ENCODE data around the gene GMPPA.

Gene GMPPA

DNA sequence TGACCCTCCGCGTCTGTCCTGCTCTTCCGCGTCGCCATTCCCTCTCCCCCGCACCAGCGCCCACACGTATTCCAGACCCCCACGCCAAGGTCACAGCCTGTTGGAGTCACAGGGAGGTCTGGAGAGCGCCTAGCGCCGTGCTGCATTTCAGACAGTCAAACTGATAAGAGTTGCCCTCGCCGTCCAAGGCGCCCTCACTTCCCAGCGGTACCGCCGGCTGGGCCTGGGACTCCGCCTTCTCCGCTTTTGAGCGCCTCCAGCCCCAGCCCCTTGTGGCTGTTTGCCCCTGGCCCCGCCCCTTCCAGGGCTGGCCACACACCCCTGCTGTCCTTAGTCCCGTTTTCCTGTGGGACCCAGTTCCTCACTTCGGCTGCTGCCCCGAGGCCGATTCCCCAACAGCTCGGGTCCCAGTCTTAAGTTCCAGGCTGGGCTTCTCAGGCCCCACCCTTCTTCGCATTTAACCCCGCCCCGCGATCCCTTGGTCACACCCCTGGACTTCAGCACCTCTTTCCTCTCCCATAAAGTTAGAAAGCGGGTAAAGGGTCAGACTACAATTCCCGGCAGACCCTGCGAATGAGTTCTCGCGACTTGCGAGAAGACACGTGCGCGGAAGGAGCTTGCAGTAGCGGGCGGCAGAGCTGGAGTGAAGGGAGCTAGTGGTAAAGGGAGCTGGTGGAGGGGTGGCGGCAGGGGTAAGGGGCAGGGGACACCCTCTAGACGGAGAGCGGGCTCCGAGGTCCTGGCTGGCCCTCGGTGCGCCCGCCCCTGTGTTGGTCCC, at the start of gene GMPPA:
Gene GMPPA, plus strand, starts transcription at position 612 of the 778 bp plus-strand sequence. CDS start 1,085 bp downstream, outside the sequence.
- no peaks in the 10 kb centered on the region for H3K27me3 ChIP-seq (ENCODE audit: control insufficient read depth in 1 of 2, insufficient read depth in 2 of 2, low read length in 2 of 2)
- H3K4me3 ChIP-seq (ENCODE audit: low read depth in 1 of 2, low read length in 2 of 2): peak within 1 kb of the TSS; percentile 56 to 83

DNA sequence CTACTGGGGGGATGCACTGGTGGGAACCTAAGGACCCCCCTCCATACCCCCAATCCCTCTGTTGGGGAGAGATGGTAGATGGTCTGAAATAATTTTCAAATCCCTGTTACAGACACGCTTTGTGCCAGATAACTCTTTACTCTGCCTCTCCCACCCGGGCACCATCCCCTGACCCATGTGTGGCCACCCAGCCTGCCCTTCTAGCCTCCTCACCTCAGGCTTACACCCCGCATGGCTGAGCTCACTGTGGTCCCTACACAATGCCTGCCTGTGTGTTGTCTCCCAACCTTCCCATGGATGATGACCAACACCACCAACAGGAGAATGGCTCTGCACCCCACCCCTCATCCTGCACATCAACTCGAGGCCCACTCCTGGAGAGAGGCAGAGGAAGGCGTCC, 49.1 kb upstream of the GMPPA start:
- no peaks in the 10 kb centered on the region for H3K9me3 ChIP-seq (ENCODE audit: low read length)
- peaks cover 71% of the 10 kb centered on the region for H3K4me1 ChIP-seq (ENCODE audit: insufficient read depth, low read length)
- H3K27ac ChIP-seq (ENCODE audit: low read depth, low read length): peak overlapping the region; percentile 83
- peak overlapping the region in 1 of 2 donors; percentile 51 for H3K4me3 ChIP-seq (ENCODE audit: low read depth in 1 of 2, low read length in 2 of 2)
- H3K27me3 ChIP-seq (ENCODE audit: control insufficient read depth in 1 of 2, insufficient read depth in 2 of 2, low read length in 2 of 2): no peaks in the 10 kb centered on the region
- H3K36me3 ChIP-seq (ENCODE audit: insufficient read depth, low read length): peaks cover 21% of the 10 kb centered on the region
- H3K9ac ChIP-seq (ENCODE audit: low read length): peak overlapping the region; percentile 77

More for the DNA sequence above, at the start of gene GMPPA:
- Histone ChIP-seq H3K36me3 (ENCODE audit: insufficient read depth, low read length) (peaks cover 13% of the 10 kb centered on the region), H3K4me1 (ENCODE audit: insufficient read depth, low read length) (peaks cover 39% of the 10 kb centered on the region), H3K9me3 (ENCODE audit: low read length) (no peaks in the 10 kb centered on the region), H3K9ac (ENCODE audit: low read length) (peak within 1 kb of the TSS; percentile 89), H3K27ac (ENCODE audit: low read depth, low read length) (peak within 1 kb of the TSS; percentile 95)

DNA sequence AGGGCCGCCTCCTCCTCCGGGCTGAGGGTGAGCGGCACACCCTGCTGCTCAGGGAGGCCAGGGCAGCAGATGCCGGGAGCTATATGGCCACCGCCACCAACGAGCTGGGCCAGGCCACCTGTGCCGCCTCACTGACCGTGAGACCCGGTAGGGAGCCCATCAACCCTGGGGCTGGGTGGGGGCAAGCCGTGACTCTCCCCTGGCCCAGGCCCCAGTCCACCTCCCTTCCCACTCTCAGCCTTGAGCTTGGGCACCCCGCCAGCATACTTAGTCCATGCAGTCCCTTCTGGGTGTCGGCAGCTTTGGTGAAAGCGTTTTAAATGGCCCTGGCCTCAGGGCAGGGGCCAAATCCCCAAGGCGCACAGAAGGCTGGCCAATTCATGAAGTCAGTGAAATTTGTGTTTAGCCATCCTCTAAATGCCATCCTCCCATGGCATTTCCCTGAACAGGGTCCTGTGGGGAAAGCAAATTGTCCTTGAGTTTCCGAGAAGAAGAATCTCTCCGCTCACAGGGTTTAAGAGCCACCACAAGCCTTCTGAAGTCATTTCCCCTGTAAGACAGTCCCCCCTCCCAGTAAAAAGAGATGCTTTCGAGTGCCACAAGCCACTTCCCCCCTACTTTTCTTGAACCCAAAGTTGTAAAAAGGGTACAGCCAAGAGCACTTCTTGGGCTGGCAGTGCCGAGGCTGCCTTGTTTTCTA, 46.9 kb upstream of the GMPPA start:
- Histone ChIP-seq H3K36me3 (ENCODE audit: insufficient read depth, low read length) (peaks cover 29% of the 10 kb centered on the region), H3K9ac (ENCODE audit: low read length) (peak overlapping the region; percentile 95), H3K27me3 (ENCODE audit: control insufficient read depth in 1 of 2, insufficient read depth in 2 of 2, low read length in 2 of 2) (no peaks in the 10 kb centered on the region), H3K4me1 (ENCODE audit: insufficient read depth, low read length) (peaks cover 65% of the 10 kb centered on the region), H3K27ac (ENCODE audit: low read depth, low read length) (peak overlapping the region; percentile 83), H3K9me3 (ENCODE audit: low read length) (no peaks in the 10 kb centered on the region), H3K4me3 (ENCODE audit: low read depth in 1 of 2, low read length in 2 of 2) (peak overlapping the region in 1 of 2 donors; percentile 51)

DNA sequence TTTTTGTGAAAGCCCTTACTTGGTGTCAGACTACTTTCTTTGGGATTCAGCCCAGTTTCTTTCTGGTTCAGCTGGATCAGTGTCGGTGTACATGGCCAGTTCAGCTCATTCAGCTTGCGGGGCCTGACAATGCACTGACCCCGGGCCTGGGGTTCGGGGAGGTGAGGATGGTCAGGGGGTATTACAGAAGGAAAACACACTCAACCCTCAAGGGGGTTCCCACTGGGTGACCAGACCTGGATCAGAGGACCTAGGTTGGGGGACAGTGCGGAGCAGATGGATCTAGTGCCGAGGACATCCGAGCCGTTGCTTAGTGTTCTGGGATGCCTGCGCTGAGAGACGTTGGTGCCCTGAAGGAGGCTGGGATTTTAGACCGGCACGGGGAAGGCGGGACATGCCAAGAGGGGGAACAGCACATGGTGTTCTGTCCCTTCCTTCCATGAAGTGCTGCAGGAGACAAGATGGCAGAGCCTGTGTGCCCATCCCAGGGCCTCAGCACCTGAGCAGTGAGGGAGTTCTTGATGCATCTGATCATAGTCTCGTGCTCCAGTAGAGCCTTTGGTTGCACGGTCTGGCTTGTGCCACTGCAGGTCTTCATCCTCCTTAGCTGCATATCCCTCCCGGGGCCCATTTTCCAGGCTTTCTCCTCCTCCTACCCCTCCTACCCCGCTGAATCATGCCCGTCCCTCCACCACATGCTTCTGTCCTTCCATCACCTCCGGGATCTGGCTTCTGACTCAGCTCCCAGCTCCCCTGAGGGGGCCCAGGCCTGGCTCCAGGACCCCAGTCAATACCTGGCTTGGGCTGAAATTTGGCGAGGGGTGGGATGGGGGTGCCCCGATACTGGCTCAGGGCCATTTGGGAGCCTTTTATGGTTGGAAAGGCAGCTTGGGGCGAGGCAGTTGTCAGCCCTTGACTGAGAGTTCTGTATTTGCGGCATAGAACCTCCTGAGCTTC, 46.1 kb upstream of the GMPPA start:
- Histone ChIP-seq H3K36me3 (ENCODE audit: insufficient read depth, low read length) (peaks cover 37% of the 10 kb centered on the region), H3K4me1 (ENCODE audit: insufficient read depth, low read length) (peaks cover 70% of the 10 kb centered on the region), H3K27ac (ENCODE audit: low read depth, low read length) (peak overlapping the region; percentile 83), H3K4me3 (ENCODE audit: low read depth in 1 of 2, low read length in 2 of 2) (peak overlapping the region in 1 of 2 donors; percentile 51), H3K27me3 (ENCODE audit: control insufficient read depth in 1 of 2, insufficient read depth in 2 of 2, low read length in 2 of 2) (no peaks in the 10 kb centered on the region), H3K9ac (ENCODE audit: low read length) (peak overlapping the region; percentile 95), H3K9me3 (ENCODE audit: low read length) (no peaks in the 10 kb centered on the region)

DNA sequence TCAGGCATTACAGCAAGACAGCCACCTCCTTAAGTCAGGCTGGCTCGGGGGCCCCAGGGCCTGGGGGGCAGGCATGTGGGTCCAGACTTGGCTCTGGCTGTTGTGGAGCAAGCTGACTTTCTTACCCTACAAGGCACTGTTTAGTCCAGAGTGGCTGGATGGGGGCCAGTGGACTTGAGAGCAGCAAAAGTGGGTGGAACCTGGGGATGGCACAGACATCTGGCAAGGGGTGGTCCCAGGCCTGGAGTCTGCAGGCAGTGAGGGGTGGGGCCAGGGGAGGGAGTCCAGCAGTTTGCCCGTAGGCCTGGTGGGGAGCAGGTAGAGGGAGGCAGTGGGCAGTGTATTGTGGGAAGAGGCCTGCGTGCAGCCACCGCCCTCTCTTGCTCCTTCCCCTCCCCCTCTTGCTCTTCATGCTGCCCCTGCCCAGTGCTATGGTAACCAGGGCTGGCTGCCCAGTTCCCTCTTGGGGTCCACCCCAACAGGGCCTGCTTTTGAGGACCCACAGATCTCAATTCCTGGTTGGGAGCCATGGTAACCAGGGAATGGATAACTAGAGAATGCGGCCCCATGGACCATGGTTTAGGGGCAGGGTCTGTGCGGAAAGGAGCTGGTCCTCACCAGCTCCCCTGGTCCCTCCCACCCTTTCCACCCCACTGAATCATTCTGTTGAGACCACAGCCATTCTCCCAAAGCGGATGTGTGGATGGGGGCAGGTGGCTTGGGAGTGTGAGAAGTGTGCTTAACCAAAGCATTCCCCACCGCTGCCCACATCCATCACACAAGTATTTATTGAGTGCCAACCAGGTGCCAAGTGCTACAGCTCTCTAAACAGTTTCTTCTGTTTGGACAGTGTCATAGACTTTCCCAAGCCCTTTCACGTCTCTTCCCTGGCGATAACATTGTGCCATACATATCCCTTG, 44.8 kb upstream of the GMPPA start:
- Histone ChIP-seq H3K4me1 (ENCODE audit: insufficient read depth, low read length) (peaks cover 83% of the 10 kb centered on the region), H3K9ac (ENCODE audit: low read length) (peak overlapping the region; percentile 47), H3K27ac (ENCODE audit: low read depth, low read length) (peak overlapping the region; percentile 83), H3K27me3 (ENCODE audit: control insufficient read depth in 1 of 2, insufficient read depth in 2 of 2, low read length in 2 of 2) (no peaks in the 10 kb centered on the region), H3K9me3 (ENCODE audit: low read length) (no peaks in the 10 kb centered on the region), H3K4me3 (ENCODE audit: low read depth in 1 of 2, low read length in 2 of 2) (peak overlapping the region in 1 of 2 donors; percentile 14), H3K36me3 (ENCODE audit: insufficient read depth, low read length) (peaks cover 39% of the 10 kb centered on the region)

DNA sequence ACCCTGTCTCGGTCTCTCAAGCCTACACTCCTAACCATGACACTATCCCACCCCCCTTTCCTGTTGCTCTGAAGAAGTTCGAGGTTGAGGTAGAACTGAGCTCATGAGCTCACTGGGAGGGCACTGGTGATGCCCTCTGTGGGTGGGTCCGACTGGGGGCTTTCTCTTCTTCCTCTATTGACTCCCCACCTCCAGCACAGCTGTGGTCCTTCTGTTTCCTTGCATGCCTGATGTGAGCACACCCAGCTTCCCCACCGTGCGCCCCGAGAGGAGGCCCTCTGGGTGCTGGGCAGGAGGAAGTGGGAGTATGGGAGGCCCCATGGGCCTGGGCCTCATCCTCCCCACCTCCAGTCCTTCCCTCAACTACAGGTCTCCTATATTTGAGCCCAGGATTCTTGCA, 43.1 kb upstream of the GMPPA start:
- Histone ChIP-seq H3K9me3 (ENCODE audit: low read length) (no peaks in the 10 kb centered on the region), H3K27me3 (ENCODE audit: control insufficient read depth in 1 of 2, insufficient read depth in 2 of 2, low read length in 2 of 2) (no peaks in the 10 kb centered on the region), H3K4me1 (ENCODE audit: insufficient read depth, low read length) (peaks cover 84% of the 10 kb centered on the region), H3K27ac (ENCODE audit: low read depth, low read length) (peak overlapping the region; percentile 53), H3K4me3 (ENCODE audit: low read depth in 1 of 2, low read length in 2 of 2) (no peak overlapping the region), H3K9ac (ENCODE audit: low read length) (peak overlapping the region; percentile 19), H3K36me3 (ENCODE audit: insufficient read depth, low read length) (peaks cover 31% of the 10 kb centered on the region)

DNA sequence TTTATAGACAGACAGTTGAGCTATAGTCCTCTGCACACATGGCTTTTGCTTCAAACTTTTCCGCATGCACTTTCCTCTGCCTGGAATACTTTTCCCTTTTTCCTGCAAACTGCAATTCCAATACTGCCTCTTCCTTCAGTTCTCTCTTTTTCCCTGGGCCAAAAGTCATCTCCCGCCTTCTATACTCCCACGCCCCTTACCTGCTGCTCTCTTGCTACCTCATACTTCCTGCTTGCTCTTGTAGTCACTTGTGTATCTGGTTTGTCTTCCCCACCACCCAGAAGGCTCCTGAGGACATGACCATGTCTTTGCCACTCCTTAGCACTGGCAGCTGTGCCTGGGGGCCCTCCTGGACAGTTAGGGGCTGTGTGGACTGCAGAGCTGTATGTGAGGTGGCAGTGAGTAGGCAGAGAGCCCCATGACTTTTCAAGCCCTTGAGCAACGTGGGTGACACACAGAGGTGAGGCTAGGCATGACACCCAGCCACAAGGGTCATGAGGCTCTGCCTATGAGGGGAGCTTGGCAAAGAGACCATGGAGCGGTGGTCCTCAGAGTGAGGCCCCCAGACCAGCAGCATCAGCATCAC, 40.8 kb upstream of the GMPPA start:
- H3K36me3 ChIP-seq (ENCODE audit: insufficient read depth, low read length): peaks cover 34% of the 10 kb centered on the region
- H3K9me3 ChIP-seq (ENCODE audit: low read length): no peaks in the 10 kb centered on the region
- H3K27ac ChIP-seq (ENCODE audit: low read depth, low read length): peak overlapping the region; percentile 98
- H3K27me3 ChIP-seq (ENCODE audit: control insufficient read depth in 1 of 2, insufficient read depth in 2 of 2, low read length in 2 of 2): no peaks in the 10 kb centered on the region
- H3K4me3 ChIP-seq (ENCODE audit: low read depth in 1 of 2, low read length in 2 of 2): no peak overlapping the region
- H3K4me1 ChIP-seq (ENCODE audit: insufficient read depth, low read length): peaks cover 80% of the 10 kb centered on the region
- no peak overlapping the region for H3K9ac ChIP-seq (ENCODE audit: low read length)

DNA sequence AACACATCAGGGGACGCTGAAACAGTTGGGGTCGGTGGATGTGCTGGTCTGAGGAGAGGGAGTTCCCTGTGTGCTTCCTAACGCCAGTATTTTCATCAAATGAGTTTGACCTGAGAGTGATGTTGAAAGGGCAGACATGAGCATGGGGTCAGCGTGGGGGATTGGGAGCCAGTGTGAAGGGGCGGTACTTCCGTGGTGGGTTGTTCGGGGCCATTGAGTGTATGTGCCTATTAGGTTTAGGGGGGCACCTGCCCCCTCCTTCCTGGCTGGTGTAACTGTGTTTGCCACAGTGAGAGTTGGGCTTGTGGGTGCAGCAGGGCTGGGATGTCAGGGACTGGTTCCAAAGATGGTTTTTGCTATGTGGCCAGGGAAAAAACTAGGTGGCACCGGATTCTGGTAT, 39.7 kb upstream of the GMPPA start:
- Histone ChIP-seq H3K4me1 (ENCODE audit: insufficient read depth, low read length) (peaks cover 77% of the 10 kb centered on the region), H3K9ac (ENCODE audit: low read length) (peak overlapping the region; percentile 26), H3K36me3 (ENCODE audit: insufficient read depth, low read length) (peaks cover 40% of the 10 kb centered on the region), H3K27me3 (ENCODE audit: control insufficient read depth in 1 of 2, insufficient read depth in 2 of 2, low read length in 2 of 2) (no peaks in the 10 kb centered on the region), H3K4me3 (ENCODE audit: low read depth in 1 of 2, low read length in 2 of 2) (no peak overlapping the region), H3K9me3 (ENCODE audit: low read length) (no peaks in the 10 kb centered on the region), H3K27ac (ENCODE audit: low read depth, low read length) (peak overlapping the region; percentile 98)

DNA sequence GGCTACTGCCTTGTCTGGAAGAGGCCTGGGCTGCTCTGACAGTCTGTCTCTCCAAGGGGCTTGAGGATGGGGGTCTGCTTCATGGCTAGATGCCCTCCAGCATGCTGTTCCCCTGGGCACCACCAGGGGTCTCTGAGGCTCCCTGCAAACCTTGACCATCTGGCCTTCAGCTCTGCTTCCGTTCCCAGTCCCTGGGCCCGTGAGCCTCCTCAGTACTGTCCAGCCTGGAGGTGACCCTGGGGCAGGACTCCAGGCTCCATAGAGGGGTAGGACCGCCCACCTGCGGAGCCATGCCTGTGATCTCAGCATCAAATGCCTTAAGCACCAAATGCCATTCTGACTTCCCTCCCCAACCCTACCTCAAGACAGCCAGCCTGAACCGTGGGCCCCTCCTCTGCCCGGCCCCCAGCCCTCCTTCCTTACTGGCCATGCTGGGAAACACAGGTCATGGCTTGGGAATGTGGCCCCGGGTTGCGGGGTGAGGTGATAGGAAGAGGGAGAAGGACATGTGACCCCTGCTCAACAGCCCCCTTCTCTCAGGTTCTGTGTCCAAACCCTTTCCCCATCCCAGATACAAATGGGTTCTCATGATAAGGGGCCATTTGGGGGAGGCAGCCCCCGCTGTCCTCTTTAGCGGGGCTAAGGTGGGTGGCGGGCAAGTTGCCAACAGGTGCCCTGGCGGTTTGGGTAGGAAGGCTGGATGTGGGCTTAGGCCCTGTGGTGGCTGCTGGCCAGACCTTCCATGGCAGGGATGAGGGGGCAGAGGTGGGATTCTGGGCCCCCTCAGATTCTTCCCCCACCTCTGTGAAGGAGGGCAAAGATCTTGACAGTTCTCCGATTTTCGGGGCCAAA, 39.0 kb upstream of the GMPPA start:
- H3K4me3 ChIP-seq (ENCODE audit: low read depth in 1 of 2, low read length in 2 of 2): no peak overlapping the region
- H3K9me3 ChIP-seq (ENCODE audit: low read length): no peaks in the 10 kb centered on the region
- H3K27ac ChIP-seq (ENCODE audit: low read depth, low read length): peak overlapping the region; percentile 98
- peak overlapping the region; percentile 59 for H3K9ac ChIP-seq (ENCODE audit: low read length)
- H3K36me3 ChIP-seq (ENCODE audit: insufficient read depth, low read length): peaks cover 47% of the 10 kb centered on the region
- H3K27me3 ChIP-seq (ENCODE audit: control insufficient read depth in 1 of 2, insufficient read depth in 2 of 2, low read length in 2 of 2): no peaks in the 10 kb centered on the region
- H3K4me1 ChIP-seq (ENCODE audit: insufficient read depth, low read length): peaks cover 77% of the 10 kb centered on the region
